Ectodermal cell (in vitro differentiated cells): Measurements from ENCODE around the gene SOWAHC.
"Not testable (repeated sequence)": the region's sequence is repeated elsewhere in the genome, so short reads cannot be mapped to it uniquely, and the experiment has no call there.

Source experiments
- H3K27ac ChIP-seq: 2 replicates; pipeline ENCODE4 v1.7.0; 2013; ENCODE audit warnings: mild to moderate bottlenecking, low read depth, low read length; ENCODE audit not compliant: insufficient read depth, poor library complexity, severe bottlenecking
- H3K27me3 ChIP-seq: 2 replicates; pipeline ENCODE4 v1.7.0; 2013; ENCODE audit warnings: mild to moderate bottlenecking, low read length; ENCODE audit not compliant: insufficient read depth, control insufficient read depth, poor library complexity, severe bottlenecking
- H3K36me3 ChIP-seq: one replicate; pipeline ENCODE4 v1.7.0; 2013; ENCODE audit warnings: low read length; ENCODE audit not compliant: control insufficient read depth, insufficient read depth
- H3K4me1 ChIP-seq: one replicate; pipeline ENCODE4 v1.7.0; 2013; ENCODE audit warnings: low read length; ENCODE audit not compliant: control insufficient read depth, insufficient read depth
- H3K4me3 ChIP-seq: 2 replicates; pipeline ENCODE4 v1.7.0; 2013; ENCODE audit warnings: low read depth, low read length, control low read depth; ENCODE audit not compliant: insufficient read depth
- H3K9me3 ChIP-seq: 2 replicates; pipeline ENCODE4 v1.7.0; 2013; ENCODE audit warnings: mild to moderate bottlenecking, low read length, moderate library complexity; ENCODE audit not compliant: control insufficient read depth
- WGBS, 2 experiments: methylation state at CpG; one replicate each; pipeline ENCODE4 v1.1.7; 2013; ENCODE audit warnings: missing lambda C conversion rate in 2 of 2; 5-methylcytosine and 5-hydroxymethylcytosine counted together

Gene SOWAHC

GRCh38 chr2:109615637-109616144 lies 1.5 kb downstream of the SOWAHC start:
- no peak overlapping the region for H3K27ac ChIP-seq
- peak overlapping the region; percentile 90 for H3K4me3 ChIP-seq
- no peaks in the 10 kb centered on the region for H3K36me3 ChIP-seq
- peaks cover 10% of the 10 kb centered on the region for H3K4me1 ChIP-seq
- WGBS, 2 experiments, result 6 to 7% methylated on average over 20 to 24 of the region's 24 CpGs
- H3K9me3 ChIP-seq, result no peaks in the 10 kb centered on the region
- peaks cover 28% of the 10 kb centered on the region for H3K27me3 ChIP-seq

- H3K4me1 ChIP-seq, result peaks cover 10% of the 10 kb centered on the region
- WGBS, 2 experiments, result 26 to 33% methylated on average over 5 of the region's 5 CpGs
- H3K27me3 ChIP-seq, result peaks cover 28% of the 10 kb centered on the region
- H3K4me3 ChIP-seq, result peak overlapping the region; percentile 90
- H3K36me3 ChIP-seq, result no peaks in the 10 kb centered on the region
- no peaks in the 10 kb centered on the region for H3K9me3 ChIP-seq
- no peak overlapping the region for H3K27ac ChIP-seq
These were observed 2.0 kb downstream of the SOWAHC start for GRCh38 chr2:109616184-109616583.

GRCh38 chr2:109619032-109619615 lies 5.0 kb downstream of the SOWAHC start:
- Histone ChIP-seq H3K9me3 (no peaks in the 10 kb centered on the region), H3K4me1 (no peaks in the 10 kb centered on the region), H3K27me3 (peaks cover 28% of the 10 kb centered on the region), H3K4me3 (no peak overlapping the region), H3K36me3 (no peaks in the 10 kb centered on the region), H3K27ac (no peak overlapping the region)
- WGBS, 2 experiments, result 80 to 95% methylated on average over 3 to 4 of the region's 4 CpGs

GRCh38 chr2:109623297-109623696 lies 9.1 kb downstream of the SOWAHC start:
- Histone ChIP-seq H3K36me3 (no peaks in the 10 kb centered on the region), H3K27ac (no peak overlapping the region), H3K4me3 (no peak overlapping the region), H3K9me3 (no peaks in the 10 kb centered on the region), H3K4me1 (no peaks in the 10 kb centered on the region), H3K27me3 (no peaks in the 10 kb centered on the region)
- 90 to 93% methylated on average over 5 of the region's 5 CpGs for WGBS, 2 experiments

GRCh38 chr2:109623923-109624322 lies 9.8 kb downstream of the SOWAHC start:
- Histone ChIP-seq H3K4me3 (no peak overlapping the region), H3K36me3 (no peaks in the 10 kb centered on the region), H3K27me3 (no peaks in the 10 kb centered on the region), H3K4me1 (no peaks in the 10 kb centered on the region), H3K9me3 (no peaks in the 10 kb centered on the region), H3K27ac (no peak overlapping the region)
- 95 to 97% methylated on average over 4 of the region's 4 CpGs for WGBS, 2 experiments

- no peaks in the 10 kb centered on the region for H3K36me3 ChIP-seq
- WGBS, 2 experiments, result 75 to 80% methylated on average over 4 of the region's 4 CpGs
- no peak overlapping the region for H3K4me3 ChIP-seq
- H3K27ac ChIP-seq, result no peak overlapping the region
- no peaks in the 10 kb centered on the region for H3K4me1 ChIP-seq
- no peaks in the 10 kb centered on the region for H3K27me3 ChIP-seq
- H3K9me3 ChIP-seq, result no peaks in the 10 kb centered on the region
These were observed 10.2 kb downstream of the SOWAHC start for GRCh38 chr2:109624339-109624738.

GRCh38 chr2:109628321-109628720 lies 14.2 kb downstream of the SOWAHC start:
- not testable (repeated sequence) for H3K36me3 ChIP-seq, H3K27me3 ChIP-seq, H3K4me1 ChIP-seq, H3K4me3 ChIP-seq, H3K9me3 ChIP-seq, H3K27ac ChIP-seq
- 91% methylated on average over 6 to 7 of the region's 7 CpGs for WGBS, 2 experiments

GRCh38 chr2:109629867-109630266 lies 15.7 kb downstream of the SOWAHC start:
- no peaks in the 10 kb centered on the region for H3K36me3 ChIP-seq
- H3K4me1 ChIP-seq, result no peaks in the 10 kb centered on the region
- no peak overlapping the region for H3K4me3 ChIP-seq
- WGBS, 2 experiments, result 100% methylated on average over 1 of the region's 3 CpGs
- H3K27ac ChIP-seq, result no peak overlapping the region
- no peaks in the 10 kb centered on the region for H3K27me3 ChIP-seq
- H3K9me3 ChIP-seq, result no peaks in the 10 kb centered on the region

GRCh38 chr2:109630441-109631430 lies 16.6 kb downstream of the SOWAHC start:
- Histone ChIP-seq H3K4me1 (no peaks in the 10 kb centered on the region), H3K9me3 (no peaks in the 10 kb centered on the region), H3K36me3 (no peaks in the 10 kb centered on the region), H3K4me3 (no peak overlapping the region), H3K27me3 (no peaks in the 10 kb centered on the region), H3K27ac (no peak overlapping the region)
- 93 to 94% methylated on average over 17 to 19 of the region's 19 CpGs for WGBS, 2 experiments

- Histone ChIP-seq H3K27me3 (no peaks in the 10 kb centered on the region), H3K4me3 (no peak overlapping the region), H3K27ac (no peak overlapping the region), H3K9me3 (no peaks in the 10 kb centered on the region), H3K4me1 (no peaks in the 10 kb centered on the region), H3K36me3 (no peaks in the 10 kb centered on the region)
- 80 to 81% methylated on average over 3 of the region's 3 CpGs for WGBS, 2 experiments
These were observed 17.6 kb downstream of the SOWAHC start for GRCh38 chr2:109631741-109632140.
